SK-N-SH (cell line): ENCODE data around the gene TSPAN13. TPM values are rescaled to one million over a fixed set of nuclear protein-coding genes. Genes with fewer than 3 reads are reported as not detected.
A peak's percentile ranks its signal among the peaks of the same experiment; 100 is the strongest.

Experiments
- CTCF ChIA-PET: fragments of 300-600, 350-600 bp; formaldehyde crosslinking; extraction: SDS; loops from one replicate; lab custom pipeline; 2021; lab: Yijun Ruan, JAX
- POLR2A ChIA-PET: fragments of 350-600 bp; sonication (Branson Sonifier 250); formaldehyde crosslinking; extraction: SDS; loops from one replicate; lab custom pipeline; 2020; ENCODE audit warnings: antibody characterized with exemption, inconsistent platforms; lab: Yijun Ruan, JAX
- DNase-seq: peaks from one replicate; pipeline ENCODE4 v3.0.0; 2012
- H2AFZ ChIP-seq: fragments of 200-600 bp; sonication (generic); 2 replicates; pipeline ENCODE4 v1.8.1; 2016; ENCODE audit warnings: antibody characterized with exemption, mild to moderate bottlenecking, low read depth
- H3F3A ChIP-seq: fragments of 200-600 bp; sonication (generic); replicated peaks from 2 replicates; pipeline ENCODE3; 2016; ENCODE audit warnings: antibody characterized with exemption, mild to moderate bottlenecking; ENCODE audit not compliant: insufficient read depth
- H3K27ac ChIP-seq, 2 experiments: fragments of 200-500 bp in 1 of 2; fragments of 200-600 bp in 1 of 2; sonication (Bioruptor generic) in 1 of 2; sonication (generic), shearing (Covaris generic) in 1 of 2; 2 replicates each; pipeline versions ENCODE4 v1.5.1 to v1.6.1; 2014 to 2016; ENCODE audit warnings: low read depth in 2 of 2, inconsistent platforms in 1 of 2, low read length in 1 of 2, mild to moderate bottlenecking in 1 of 2, mixed read lengths in 1 of 2
- H3K27me3 ChIP-seq: fragments of 200-600 bp; sonication (generic), shearing (Covaris generic); 2 replicates; pipeline ENCODE4 v1.6.1; 2016; ENCODE audit warnings: mixed run types; ENCODE audit not compliant: insufficient read depth
- H3K36me3 ChIP-seq, 2 experiments: fragments of 200-500 bp in 1 of 2; fragments of 200-600 bp in 1 of 2; sonication (Bioruptor generic) in 1 of 2; sonication (generic) in 1 of 2; replicated peaks in 1 of 2; 2 replicates each; pipeline versions ENCODE3 to v1.5.1; 2014 to 2016; ENCODE audit warnings: low read length in 1 of 2, mild to moderate bottlenecking in 1 of 2; ENCODE audit not compliant: insufficient read depth in 2 of 2, control insufficient read depth in 1 of 2
- H3K4me1 ChIP-seq, 2 experiments: fragments of 200-500 bp in 1 of 2; fragments of 200-600 bp in 1 of 2; sonication (Bioruptor generic) in 1 of 2; sonication (generic), shearing (Covaris generic) in 1 of 2; 2 replicates each; pipeline versions ENCODE4 v1.5.1 to v1.6.1; 2014 to 2016; ENCODE audit warnings: low read depth in 1 of 2, low read length in 1 of 2, mixed run types in 1 of 2; ENCODE audit not compliant: insufficient read depth in 2 of 2, control insufficient read depth in 1 of 2
- H3K4me2 ChIP-seq: fragments of 200-600 bp; sonication (generic), shearing (Covaris generic); 2 replicates; pipeline ENCODE4 v1.6.1; 2017; ENCODE audit warnings: mixed run types
- H3K4me3 ChIP-seq, 2 experiments: fragments of 200-500 bp in 1 of 2; fragments of 200-600 bp in 1 of 2; sonication (Bioruptor generic) in 1 of 2; sonication (generic), shearing (Covaris generic) in 1 of 2; 2 replicates each; pipeline versions ENCODE4 v1.5.1 to v1.8.1; 2014 to 2016; ENCODE audit warnings: low read depth in 2 of 2, inconsistent platforms in 1 of 2, low read length in 1 of 2, mild to moderate bottlenecking in 1 of 2, mixed read lengths in 1 of 2, moderate library complexity in 1 of 2
- H3K79me2 ChIP-seq: fragments of 200-600 bp; sonication (generic); 2 replicates; pipeline ENCODE4 v1.8.1; 2017; ENCODE audit warnings: mild to moderate bottlenecking; ENCODE audit not compliant: insufficient read depth
- H3K9ac ChIP-seq: fragments of 200-600 bp; sonication (generic); 2 replicates; pipeline ENCODE4 v1.6.1; 2017; ENCODE audit warnings: mixed run types
- H3K9me2 ChIP-seq: fragments of 200-600 bp; sonication (generic); 2 replicates; pipeline ENCODE4 v1.6.1; 2017; ENCODE audit warnings: mixed run types
- H3K9me3 ChIP-seq: fragments of 200-600 bp; sonication (generic); 2 replicates; pipeline ENCODE4 v1.6.1; 2017; ENCODE audit warnings: mixed run types, mild to moderate bottlenecking, moderate library complexity
- H4K20me1 ChIP-seq: fragments of 200-600 bp; sonication (generic); 2 replicates; pipeline ENCODE4 v1.6.1; 2017; ENCODE audit warnings: mild to moderate bottlenecking, mixed run types; ENCODE audit not compliant: insufficient read depth
- CHD2 ChIP-seq: fragments of 150-350 bp; IDR thresholded peaks from 2 replicates; pipeline ENCODE4 v1.6.1; 2018; ENCODE audit warnings: low read length; ENCODE audit not compliant: partially characterized antibody
- ELF1 ChIP-seq: IDR thresholded peaks from 2 replicates; pipeline ENCODE4 v1.4.0; 2012
- EP300 ChIP-seq, 2 experiments: IDR thresholded peaks; 2 replicates each; pipeline versions ENCODE4 v1.4.0 to v1.6.1; 2012; ENCODE audit warnings: borderline replicate concordance in 1 of 2, low read depth in 1 of 2, low read length in 1 of 2
- FOXM1 ChIP-seq: IDR thresholded peaks from 2 replicates; pipeline ENCODE4 v1.4.0; 2012; ENCODE audit warnings: low read depth, mild to moderate bottlenecking
- GABPA ChIP-seq: IDR thresholded peaks from 2 replicates; pipeline ENCODE4 v1.4.0; 2012; ENCODE audit warnings: low read depth, mild to moderate bottlenecking
- GATA2 ChIP-seq: sonication (generic); formaldehyde crosslinking; IDR thresholded peaks from 2 replicates; pipeline ENCODE4 v1.5.0; 2020; ENCODE audit warnings: mild to moderate bottlenecking, missing genetic modification reagents
- JUND ChIP-seq: IDR thresholded peaks from 2 replicates; pipeline ENCODE4 v1.4.0; 2012
- MXI1 ChIP-seq: IDR thresholded peaks from 2 replicates; pipeline ENCODE4 v1.6.1; 2012; ENCODE audit warnings: mild to moderate bottlenecking, low read depth, low read length, improper control_type of control experiment
- NFIC ChIP-seq: IDR thresholded peaks from 2 replicates; pipeline ENCODE4 v1.4.0; 2012; ENCODE audit warnings: borderline replicate concordance
- NRF1 ChIP-seq: IDR thresholded peaks from 2 replicates; pipeline ENCODE4 v1.6.1; 2012; ENCODE audit warnings: low read depth, mild to moderate bottlenecking, low read length
- RCOR1 ChIP-seq: fragments of 150-350 bp; IDR thresholded peaks from 2 replicates; pipeline ENCODE4 v1.6.1; 2017; ENCODE audit warnings: antibody characterized with exemption, low read length
- RFX5 ChIP-seq: IDR thresholded peaks from 2 replicates; pipeline ENCODE4 v1.6.1; 2012; ENCODE audit warnings: mild to moderate bottlenecking, improper control_type of control experiment, low read length
- SMC3 ChIP-seq: IDR thresholded peaks from 2 replicates; pipeline ENCODE4 v1.6.1; 2012; ENCODE audit warnings: low read depth, low read length, improper control_type of control experiment
- TAF1 ChIP-seq: IDR thresholded peaks from 2 replicates; pipeline ENCODE4 v1.6.1; 2012; ENCODE audit warnings: low read depth, mild to moderate bottlenecking, low read length, moderate library complexity, borderline replicate concordance
- TCF12 ChIP-seq: IDR thresholded peaks from 2 replicates; pipeline ENCODE4 v1.4.0; 2012
- WGBS: methylation state at CpG from one replicate; pipeline ENCODE4 v1.1.6; 2017; ENCODE audit warnings: low lambda C conversion rate; 5-methylcytosine and 5-hydroxymethylcytosine counted together
- polyA plus RNA-seq, 3 experiments: library from polyadenylated mRNA; depleted of rRNA; stranded (reverse); fragments of >200 nt; gene quantifications; 2 replicates each; pipeline ENCODE4 v1.2.3, GENCODE V29; 2012
- TF ChIP-seq, protein P1 (sequence below): fragments of 200-600 bp; sonication (generic); IDR thresholded peaks from 2 replicates; pipeline ENCODE4 v1.6.1; 2017; ENCODE audit warnings: antibody characterized with exemption, mild to moderate bottlenecking, moderate library complexity
- TF ChIP-seq, protein P2 (sequence below): fragments of 150-350 bp; IDR thresholded peaks from 2 replicates; pipeline ENCODE4 v1.6.1; 2017; ENCODE audit warnings: antibody characterized with exemption, low read length, low read depth, borderline replicate concordance
- TF ChIP-seq, protein P3 (sequence below): IDR thresholded peaks from 2 replicates; pipeline ENCODE4 v1.4.0; 2012; ENCODE audit warnings: low read depth
- TF ChIP-seq, protein P4 (sequence below): fragments of 150-350 bp; IDR thresholded peaks from 2 replicates; pipeline ENCODE4 v1.6.1; 2016; ENCODE audit warnings: mild to moderate bottlenecking, low read depth, low read length

TSPAN13 gene
- polyA plus RNA-seq, 1 of the 3 experiments (the other 2 are of a cell fraction) = 0.26 TPM

DNA sequence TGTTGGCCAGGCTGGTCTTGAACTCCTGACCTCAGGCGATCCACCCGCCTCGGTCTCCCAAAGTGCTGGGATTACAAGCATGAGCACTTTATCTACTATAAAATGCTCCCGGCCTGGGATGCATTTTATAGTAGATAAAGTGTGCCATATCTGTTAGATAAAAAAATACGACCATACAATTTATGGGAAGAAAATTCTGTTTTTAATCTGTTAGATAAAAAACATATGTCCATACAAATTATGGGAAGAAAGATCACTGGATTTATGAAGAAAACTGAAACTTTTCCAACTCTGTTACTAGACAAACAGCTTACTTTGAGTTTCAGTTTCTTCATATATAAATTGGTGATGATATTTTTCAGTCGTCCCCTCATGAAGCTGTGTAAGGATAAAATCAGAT, 4.5 kb downstream of the TSPAN13 start:
- TF ChIP-seq EP300 (IDR thresholded peaks at IDR 0.05; ENCODE audit: borderline replicate concordance in 1 of 2, low read depth in 1 of 2, low read length in 1 of 2) (0 out of 4 replicates have a peak, but pooled peaks of 1 of the 2 experiments have one; percentile 23), RFX5 (no peak)
- Histone ChIP-seq H3F3A (peaks cover 5% of the 10 kb centered on the region), H3K4me3 (no peak overlapping the region), H3K27ac (no peak overlapping the region), H4K20me1 (no peaks in the 10 kb centered on the region), H3K9me3 (no peaks in the 10 kb centered on the region), H3K4me2 (no peak overlapping the region), H3K9ac (no peak overlapping the region), H3K36me3 (no peaks in the 10 kb centered on the region), H3K9me2 (no peaks in the 10 kb centered on the region), H3K27me3 (no peaks in the 10 kb centered on the region), H2AFZ (no peak overlapping the region), H3K79me2 (no peaks in the 10 kb centered on the region), H3K4me1 (peaks cover 0 to 14% of the 10 kb centered on the region in 2 experiments; a peak in 2 of 4 replicates)
- ChIA-PET POLR2A (no interaction called here), CTCF (interaction anchor here (1.1 to 1.5 kb wide), 2 partner anchors 43 to 160 kb away, joined by 5 read pairs; no protein-coding TSS in a partner anchor)
- WGBS = 77% methylated on average over 6 of the region's 6 CpGs
- DNase-seq = no peak

DNA sequence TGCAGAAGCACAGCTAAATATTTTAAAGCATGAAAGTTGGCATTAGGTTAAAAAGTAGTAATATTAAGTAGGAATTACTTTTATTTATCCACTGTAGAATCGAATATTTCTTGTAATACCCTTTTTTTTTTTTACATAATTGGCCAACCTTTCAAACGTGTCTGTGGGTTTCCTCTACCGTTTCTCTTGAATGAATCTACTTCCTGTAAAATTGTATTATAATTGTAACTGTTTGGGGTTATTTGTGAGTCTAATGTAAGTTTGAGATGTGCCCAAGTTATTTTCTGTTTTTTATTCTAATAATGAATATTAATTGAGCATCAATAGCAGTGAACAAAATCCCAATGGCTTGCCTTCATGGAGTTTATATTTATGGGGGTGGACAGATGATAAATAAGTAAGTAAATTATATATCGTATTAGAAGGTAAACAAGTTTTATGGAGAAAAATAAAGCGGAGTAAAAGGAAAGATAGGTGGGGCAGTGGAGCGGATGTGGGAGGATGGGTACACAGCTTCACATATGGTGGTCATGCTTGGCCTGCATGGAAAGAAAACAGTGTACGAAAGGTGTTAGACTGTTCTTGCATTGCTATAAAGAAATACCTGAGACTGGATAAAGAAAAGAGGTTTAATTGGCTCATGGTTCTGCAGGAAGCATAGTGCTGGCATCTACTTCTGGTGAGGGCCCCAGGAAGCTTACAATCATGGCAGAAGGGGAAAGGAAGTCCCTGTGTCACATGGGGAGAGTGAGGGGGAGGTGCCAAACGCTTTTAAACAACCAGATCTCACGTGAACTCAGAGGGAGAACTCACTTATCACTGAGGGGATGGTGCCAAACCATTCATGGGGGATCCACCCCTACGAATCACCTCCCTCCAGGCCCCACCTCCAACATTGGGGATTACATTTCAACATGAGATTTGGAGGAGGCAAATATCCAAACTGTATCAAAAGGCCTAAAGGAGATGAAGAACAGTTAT, 5.4 kb downstream of the TSPAN13 start:
- no peak overlapping the region for H2AFZ ChIP-seq

More for the DNA sequence above, 5.4 kb downstream of the TSPAN13 start:
- Histone ChIP-seq H3K79me2 (no peaks in the 10 kb centered on the region), H3K9me2 (no peaks in the 10 kb centered on the region), H3K9ac (no peak overlapping the region), H3K4me1 (peaks cover 0 to 10% of the 10 kb centered on the region in 2 experiments; a peak in 2 of 4 replicates), H3K27me3 (no peaks in the 10 kb centered on the region), H3K9me3 (no peaks in the 10 kb centered on the region), H3K4me2 (no peak overlapping the region), H3F3A (peaks cover 5% of the 10 kb centered on the region), H3K27ac (no peak overlapping the region), H3K36me3 (no peaks in the 10 kb centered on the region), H3K4me3 (no peak overlapping the region), H4K20me1 (no peaks in the 10 kb centered on the region)
- ChIA-PET CTCF (interaction anchor here (0.9 to 1.5 kb wide), 3 partner anchors 42 to 457 kb away, joined by 3 to 5 read pairs (median 5); no protein-coding TSS in a partner anchor), POLR2A (no interaction called here)
- DNase-seq = no peak
- TF ChIP-seq, protein P1, sequence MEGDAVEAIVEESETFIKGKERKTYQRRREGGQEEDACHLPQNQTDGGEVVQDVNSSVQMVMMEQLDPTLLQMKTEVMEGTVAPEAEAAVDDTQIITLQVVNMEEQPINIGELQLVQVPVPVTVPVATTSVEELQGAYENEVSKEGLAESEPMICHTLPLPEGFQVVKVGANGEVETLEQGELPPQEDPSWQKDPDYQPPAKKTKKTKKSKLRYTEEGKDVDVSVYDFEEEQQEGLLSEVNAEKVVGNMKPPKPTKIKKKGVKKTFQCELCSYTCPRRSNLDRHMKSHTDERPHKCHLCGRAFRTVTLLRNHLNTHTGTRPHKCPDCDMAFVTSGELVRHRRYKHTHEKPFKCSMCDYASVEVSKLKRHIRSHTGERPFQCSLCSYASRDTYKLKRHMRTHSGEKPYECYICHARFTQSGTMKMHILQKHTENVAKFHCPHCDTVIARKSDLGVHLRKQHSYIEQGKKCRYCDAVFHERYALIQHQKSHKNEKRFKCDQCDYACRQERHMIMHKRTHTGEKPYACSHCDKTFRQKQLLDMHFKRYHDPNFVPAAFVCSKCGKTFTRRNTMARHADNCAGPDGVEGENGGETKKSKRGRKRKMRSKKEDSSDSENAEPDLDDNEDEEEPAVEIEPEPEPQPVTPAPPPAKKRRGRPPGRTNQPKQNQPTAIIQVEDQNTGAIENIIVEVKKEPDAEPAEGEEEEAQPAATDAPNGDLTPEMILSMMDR = no peak
- TF ChIP-seq MXI1 (no peak), GATA2 (CRISPR knock-in tag) (no peak), ELF1 (no peak), TCF12 (no peak), NRF1 (no peak), JUND (no peak), FOXM1 (no peak), GABPA (no peak), CHD2 (no peak), RCOR1 (no peak), TAF1 (no peak), NFIC (no peak), SMC3 (no peak)
- TF ChIP-seq, protein P2, sequence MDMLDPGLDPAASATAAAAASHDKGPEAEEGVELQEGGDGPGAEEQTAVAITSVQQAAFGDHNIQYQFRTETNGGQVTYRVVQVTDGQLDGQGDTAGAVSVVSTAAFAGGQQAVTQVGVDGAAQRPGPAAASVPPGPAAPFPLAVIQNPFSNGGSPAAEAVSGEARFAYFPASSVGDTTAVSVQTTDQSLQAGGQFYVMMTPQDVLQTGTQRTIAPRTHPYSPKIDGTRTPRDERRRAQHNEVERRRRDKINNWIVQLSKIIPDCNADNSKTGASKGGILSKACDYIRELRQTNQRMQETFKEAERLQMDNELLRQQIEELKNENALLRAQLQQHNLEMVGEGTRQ = no peak
- TF ChIP-seq, protein P3, sequence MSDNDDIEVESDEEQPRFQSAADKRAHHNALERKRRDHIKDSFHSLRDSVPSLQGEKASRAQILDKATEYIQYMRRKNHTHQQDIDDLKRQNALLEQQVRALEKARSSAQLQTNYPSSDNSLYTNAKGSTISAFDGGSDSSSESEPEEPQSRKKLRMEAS = no peak
- TF ChIP-seq, protein P4, sequence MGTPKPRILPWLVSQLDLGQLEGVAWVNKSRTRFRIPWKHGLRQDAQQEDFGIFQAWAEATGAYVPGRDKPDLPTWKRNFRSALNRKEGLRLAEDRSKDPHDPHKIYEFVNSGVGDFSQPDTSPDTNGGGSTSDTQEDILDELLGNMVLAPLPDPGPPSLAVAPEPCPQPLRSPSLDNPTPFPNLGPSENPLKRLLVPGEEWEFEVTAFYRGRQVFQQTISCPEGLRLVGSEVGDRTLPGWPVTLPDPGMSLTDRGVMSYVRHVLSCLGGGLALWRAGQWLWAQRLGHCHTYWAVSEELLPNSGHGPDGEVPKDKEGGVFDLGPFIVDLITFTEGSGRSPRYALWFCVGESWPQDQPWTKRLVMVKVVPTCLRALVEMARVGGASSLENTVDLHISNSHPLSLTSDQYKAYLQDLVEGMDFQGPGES = no peak
- WGBS = 67% methylated on average over 10 of the region's 10 CpGs
